AG08396 (cell line): Measurements from ENCODE around the gene LMNB1.
A peak's percentile ranks its signal among the peaks of the same experiment; 100 is the strongest.
"Not testable (repeated sequence)": the region's sequence is repeated elsewhere in the genome, so short reads cannot be mapped to it uniquely, and the experiment has no call there.

Source experiments
- DNase-seq: peaks from one replicate; pipeline ENCODE4 v3.0.0; 2012; ENCODE audit warnings: low spot score, mixed read lengths

Gene LMNB1

DNA sequence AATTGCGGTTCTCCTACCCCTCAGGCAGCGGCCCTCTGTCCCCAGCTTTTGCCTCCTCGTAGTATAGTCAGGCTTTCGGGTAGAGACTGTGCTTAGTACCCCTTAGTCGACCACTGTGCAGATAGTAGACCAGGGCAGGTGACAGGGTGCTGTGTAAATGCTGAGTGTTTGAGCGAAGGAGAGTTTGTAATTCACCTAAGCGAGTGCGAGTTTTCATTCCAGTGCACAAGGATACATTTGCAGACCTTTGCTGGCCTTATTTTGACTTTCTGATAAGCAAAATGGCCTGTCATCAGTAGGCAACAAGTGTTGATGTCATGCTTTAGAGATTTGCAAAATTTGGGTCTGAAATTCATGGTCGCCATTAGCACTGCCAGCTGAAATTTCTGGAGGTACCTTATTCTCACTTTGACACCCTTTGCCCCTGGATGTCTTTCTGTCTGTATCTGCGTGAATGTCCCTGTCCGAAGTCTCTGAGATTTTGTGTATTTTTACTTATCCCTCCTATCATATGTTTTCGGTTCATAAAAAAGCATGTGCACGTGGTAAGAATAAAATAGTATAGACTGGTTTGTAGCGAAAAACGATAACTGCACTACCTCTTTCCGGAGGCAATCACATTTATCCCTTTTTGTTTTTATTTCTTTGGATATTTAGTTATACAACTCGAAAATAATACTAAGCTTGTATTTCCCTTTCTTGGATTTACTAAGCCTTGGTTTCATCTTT lies 1.9 kb downstream of the LMNB1 start:
- DNase-seq: no peak

DNA sequence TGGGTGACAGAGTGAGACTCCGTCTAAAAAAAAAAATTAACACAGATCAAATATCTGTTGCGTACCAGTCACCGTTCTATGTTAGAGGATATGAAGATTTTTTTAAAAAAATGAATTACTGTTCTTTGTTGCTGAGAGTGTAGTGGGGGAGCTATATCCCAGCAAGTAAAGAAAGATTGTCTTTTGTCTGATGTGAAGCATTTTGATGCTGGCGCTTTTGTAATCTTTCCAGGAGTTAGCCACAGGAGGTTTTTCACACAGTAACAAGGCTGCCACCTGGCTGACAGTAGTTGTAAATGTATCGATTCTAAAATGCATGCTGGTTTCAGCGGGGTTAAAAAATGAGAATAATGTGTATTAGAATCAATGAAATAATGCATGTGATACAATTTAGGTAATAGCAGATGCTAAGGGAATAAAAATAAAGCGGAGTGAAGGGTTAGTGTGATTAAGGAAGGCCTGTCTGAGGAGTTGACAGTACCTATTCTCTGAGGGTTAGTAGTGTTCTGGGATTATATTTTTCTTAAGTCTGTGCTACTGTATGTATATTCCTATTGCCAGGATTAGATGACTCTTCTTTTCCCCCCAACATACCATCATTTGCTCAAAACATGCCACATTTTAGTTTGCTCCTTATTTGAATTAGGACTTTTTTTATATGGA lies 3.4 kb downstream of the LMNB1 start:
- peak; percentile 69 for DNase-seq

DNA sequence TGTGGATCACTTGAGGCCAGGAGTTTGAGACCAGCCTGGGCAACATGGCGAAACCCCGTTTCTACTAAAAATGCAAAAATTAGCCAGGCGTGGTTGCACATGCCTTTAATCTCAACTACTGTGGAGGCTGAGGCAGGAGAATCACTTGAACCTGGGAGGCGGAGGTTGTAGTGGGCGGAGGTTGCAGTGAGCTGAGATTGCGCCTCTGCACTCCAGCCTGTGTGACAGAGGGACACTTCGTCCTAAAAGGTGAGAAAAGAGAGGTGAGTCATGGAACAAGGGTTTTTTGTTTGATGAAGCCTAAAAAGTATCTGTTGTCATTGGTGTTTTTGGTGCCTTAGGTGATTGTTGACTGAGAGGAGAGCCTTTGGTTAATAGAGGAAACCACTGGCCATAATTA lies 11.5 kb downstream of the LMNB1 start:
- not testable (repeated sequence) for DNase-seq

DNA sequence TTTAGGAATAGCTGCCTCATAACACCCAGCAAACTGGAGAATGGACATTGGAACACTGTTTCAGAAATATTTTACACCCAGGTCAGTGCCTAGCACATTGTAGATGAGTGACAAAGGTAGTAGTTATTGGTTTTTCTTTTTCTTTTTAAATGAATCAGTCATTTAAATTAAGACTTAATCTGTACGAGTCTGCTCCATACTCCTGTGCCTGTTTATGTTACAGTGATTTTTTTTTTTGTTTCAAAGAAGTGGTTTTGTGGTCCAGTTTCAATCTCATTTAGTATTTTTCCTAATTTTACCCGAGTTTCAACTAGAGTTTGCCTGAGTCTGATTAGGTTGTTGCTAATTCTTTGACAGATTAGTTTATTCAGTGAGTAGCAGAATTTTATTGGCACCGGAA lies 16.2 kb downstream of the LMNB1 start:
- DNase-seq: no peak

DNA sequence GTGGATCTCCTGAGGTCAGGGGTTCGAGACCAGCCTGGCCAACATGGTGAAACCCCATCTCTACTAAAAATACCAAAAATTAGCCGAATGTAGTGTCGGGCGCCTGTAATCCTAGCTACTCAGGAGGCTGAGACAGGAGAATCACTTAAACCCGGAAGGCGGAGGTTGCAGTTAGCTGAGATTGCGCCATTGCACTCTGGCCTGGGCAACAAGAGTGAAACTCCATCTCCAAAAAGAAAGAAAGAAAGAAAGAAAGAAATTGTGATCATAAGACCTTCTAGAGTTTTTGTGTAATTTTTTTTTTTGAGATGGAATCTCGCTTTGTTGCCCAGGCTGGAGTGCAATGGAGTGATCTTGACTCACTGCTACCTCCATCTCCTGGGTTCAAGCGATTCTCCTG lies 16.7 kb downstream of the LMNB1 start:
- DNase-seq: not testable (repeated sequence)

DNA sequence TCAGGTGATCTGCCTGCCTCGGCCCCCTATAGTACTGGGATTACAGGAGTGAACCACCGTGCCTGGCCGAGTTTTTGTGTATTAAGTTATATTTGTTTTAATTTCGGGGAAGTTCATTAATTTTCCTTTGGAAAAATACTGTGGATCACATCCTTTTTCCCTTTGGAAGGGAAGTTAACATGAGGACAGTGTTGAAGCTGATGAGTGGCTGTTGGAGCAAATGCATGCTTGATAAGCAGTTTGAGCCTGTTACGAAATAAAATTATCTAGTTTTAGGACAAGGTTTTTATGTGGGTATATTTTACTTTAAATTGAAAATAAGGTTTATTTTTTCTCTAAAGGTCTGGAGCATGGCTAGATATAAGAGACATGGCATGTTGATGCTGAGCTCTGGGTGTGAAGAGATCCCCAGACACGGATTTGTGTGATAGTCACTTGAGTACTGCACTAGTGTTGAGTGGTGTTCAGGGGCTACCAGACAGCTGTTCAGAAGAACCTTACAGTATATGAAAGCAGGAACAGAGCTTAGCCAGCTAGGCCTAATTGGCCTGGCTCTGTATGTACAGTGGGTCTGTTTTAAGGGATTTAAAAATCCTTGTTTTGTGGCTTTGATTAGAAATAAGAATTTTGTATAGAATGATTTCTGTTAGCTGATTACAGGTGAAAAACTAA lies 17.4 kb downstream of the LMNB1 start:
- no peak for DNase-seq

DNA sequence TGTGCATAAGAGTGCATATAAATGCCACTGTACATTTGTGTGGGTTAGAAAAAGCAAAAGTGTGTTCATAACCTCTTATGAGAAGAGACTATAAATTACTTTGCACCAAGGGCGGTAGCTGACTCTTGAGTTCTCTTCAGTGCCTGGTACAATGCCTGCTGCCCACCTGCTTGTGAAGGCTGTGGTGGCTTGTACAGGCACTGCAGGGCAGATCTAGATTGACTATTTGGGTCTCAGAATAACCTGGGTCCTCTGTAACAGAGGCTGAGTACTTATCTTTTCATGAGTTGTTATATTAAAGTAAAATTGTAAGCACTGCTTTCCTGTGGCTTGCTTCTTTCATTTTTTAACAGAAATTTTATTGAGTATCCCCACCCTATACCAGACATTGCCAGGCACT lies 22.8 kb downstream of the LMNB1 start:
- DNase-seq: no peak

DNA sequence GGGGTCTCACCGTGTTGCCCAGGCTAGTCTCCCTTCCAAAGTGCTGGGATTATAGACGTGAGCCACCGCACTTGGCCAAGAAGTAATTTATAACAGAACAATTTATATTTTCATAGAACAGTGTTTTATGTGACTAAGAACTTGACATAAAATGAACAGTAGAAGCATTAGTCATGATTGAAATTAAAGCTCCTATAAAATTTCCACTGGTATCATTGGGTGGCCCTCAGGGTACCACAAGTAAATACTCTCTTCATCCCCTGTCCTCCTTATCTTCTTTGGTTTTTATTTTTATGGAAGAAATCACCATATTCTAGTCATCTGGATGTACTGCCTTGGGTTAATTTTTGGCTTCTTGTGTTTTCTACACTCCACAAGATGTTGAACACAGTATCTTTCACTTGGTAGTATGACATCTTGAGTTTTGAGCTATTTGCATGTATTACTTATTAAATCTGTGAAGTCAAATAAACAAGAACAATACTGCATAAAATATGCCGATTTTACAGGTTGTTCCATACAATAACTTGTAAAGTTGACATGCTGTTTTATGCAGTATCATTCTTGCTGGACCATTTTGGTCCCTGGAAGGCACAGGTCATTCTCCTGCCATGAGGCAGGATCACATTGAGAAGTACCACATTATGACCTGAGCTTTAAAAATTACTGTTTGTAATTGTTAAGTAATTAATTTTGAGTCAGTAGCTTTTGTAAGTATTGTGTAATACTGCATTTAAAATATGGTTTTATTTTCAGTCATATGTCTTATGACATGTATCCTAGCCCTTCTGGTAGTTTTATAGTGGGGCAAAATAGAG lies 24.4 kb downstream of the LMNB1 start:
- no peak for DNase-seq

DNA sequence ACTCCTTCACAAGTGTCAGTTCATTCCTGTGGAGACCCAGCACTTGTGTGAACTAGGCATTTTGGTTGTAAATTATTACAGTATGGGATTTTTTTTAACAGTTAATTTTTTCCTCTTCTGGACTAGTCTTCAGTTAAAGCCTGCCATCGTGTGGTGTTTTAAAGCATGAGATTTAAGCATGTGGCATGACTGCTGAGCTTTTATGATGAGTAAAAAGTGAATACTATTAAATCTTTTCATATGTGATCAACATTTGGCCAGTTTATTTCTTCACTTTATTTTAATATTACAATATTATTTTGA lies 25.0 kb downstream of the LMNB1 start:
- DNase-seq: peak; percentile 19

DNA sequence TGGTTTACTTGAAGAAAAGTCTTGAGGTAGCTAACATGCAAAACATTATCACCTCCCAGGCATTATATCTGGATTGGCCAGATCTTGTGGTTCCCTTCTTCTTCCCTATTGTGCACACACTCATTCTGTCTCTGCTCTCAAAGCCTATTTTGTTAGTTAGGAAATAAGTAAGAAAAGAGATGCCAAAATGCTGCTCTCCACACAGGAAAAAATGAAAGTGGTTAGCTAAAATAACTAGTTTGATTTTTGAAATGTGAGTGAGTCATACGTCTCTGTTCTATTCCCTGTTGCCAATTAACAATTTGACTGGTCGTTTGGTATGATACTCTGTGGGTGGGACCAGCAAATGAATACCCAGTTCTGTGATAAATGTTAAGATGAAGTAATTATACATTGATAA lies 28.1 kb downstream of the LMNB1 start:
- DNase-seq: peak; percentile 33

DNA sequence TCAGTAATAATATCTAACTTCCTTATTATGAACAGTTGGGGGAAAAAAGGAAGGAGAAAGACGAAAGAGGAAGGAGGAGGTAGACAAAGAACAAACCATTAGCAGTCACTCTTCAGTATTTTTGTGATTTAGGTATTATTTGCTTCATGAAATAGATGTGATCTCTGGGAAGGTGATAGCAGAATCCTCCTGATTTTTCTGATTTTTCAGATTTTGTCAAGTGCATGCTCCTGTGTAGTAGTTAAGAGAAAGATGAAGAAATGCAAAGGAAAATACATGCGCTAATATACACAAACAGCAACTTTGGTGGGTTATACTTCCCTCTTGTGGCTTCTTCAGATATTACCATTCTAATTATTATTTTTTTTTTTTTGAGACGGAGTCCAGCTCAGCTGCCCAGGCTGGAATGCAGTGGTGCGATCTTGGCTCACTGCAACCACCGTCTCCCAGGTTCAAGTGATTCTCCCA lies 31.6 kb downstream of the LMNB1 start:
- DNase-seq: peak; percentile 28

DNA sequence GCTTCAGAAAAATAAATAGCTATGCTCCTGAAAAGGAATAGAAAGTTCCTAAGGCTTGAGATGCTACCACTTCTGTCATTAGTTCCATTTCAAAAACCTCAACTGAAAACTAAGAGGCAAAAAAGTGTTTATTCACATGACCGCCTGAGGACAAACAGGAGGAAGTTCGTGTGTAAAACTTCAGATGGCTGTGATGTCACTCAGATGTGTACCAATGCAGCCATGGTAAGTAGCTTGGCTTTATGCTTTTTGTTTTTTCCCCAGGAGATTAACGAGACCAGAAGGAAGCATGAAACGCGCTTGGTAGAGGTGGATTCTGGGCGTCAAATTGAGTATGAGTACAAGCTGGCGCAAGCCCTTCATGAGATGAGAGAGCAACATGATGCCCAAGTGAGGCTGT lies 33.0 kb downstream of the LMNB1 start:
- no peak for DNase-seq

DNA sequence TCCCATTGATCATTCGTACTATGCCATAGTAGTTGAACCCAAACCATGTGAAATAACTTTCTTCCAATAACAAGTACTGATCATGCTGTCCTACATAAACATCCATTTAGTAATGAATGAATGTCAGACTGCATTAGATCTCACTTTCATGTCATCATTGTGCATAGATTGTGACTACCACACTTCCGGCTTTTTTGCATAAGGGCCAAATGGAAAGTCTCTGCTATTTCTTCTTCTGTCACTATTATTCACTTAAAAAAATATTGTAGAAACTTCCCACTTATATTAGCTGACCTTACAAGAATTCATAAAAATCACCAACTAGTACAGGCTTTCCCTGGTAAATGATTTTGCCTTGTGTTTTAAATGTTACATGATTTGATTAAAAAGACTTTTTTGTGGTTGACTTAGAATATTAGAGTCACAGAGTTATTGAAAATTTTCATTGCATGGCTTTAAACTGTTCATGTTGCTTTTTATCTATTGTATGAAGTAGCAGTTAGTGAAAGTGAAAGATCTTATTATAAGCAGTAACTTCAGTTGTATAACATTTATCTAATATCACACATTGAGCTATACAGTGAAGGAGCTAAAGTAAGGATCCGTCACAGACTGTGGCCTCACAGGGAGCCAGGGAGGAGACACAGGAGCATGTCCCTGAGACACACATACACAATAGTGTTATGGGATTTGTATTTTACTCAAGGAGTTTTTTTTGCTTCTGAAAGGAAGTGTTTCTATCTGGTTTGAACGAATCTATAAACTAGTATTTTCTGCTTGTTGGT lies 33.9 kb downstream of the LMNB1 start:
- DNase-seq: no peak

DNA sequence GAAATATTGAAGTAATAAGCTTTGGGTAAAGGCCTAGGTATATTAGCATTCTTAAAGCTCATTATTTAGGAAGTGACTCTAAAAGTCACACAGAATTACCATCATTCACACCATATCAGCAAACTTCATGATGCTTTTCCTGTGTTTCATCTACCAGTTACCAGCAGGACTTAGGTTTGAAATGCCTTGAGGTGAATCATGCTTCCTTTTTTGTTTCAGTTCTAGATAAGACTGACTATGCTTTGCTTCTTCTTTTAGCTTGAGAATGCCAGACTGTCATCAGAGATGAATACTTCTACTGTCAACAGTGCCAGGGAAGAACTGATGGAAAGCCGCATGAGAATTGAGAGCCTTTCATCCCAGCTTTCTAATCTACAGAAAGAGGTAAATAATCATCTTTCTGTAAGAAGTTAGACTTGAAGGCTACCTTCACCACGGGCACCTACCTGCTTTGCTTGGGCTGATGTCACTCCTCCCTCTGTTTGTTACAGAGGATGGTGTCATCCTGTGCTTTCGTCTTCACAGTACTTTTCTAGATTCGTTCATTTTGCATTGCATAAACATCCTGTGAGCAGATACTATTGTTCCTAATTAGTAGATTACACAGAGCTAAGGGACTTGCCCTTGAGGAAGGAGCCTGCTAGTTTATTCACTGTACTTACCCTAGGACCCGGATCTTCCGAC lies 34.7 kb downstream of the LMNB1 start:
- peak; percentile 8 for DNase-seq

DNA sequence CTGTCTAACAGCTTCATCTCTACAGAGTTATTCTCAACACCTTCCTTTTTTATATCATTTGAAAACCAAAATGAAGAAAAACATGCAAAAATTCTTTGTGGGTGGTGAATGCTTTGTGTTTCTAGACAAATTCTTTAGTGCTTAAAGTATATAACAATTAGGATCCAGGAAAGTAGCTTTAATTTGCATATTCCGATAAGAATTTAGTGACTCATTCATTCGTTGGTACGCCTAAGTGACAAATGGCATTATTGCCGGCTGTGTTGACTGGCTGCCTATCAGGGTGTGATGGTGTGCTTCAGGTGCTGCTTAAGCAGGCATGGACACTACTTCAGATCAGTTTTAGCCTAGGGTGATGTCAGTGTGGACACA lies 35.2 kb downstream of the LMNB1 start:
- DNase-seq: no peak

DNA sequence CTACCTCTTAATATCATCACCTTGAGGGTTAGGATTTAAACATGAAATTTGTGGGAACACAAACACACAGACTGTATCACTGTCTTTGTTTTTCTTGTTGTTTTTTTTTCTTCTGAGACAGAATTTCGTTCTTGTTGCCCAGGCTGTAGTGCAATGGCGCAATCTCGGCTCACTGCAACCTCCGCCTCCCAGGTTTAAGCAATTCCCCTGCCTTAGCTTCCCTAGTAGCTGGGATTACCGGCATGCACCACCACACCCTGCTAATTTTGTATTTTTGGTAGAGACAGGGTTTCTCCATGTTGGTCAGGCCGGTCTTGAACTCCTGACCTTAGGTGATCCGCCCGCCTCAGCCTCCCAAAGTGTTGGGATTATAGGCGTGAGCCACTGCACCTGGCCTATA lies 36.9 kb downstream of the LMNB1 start:
- not testable (repeated sequence) for DNase-seq

DNA sequence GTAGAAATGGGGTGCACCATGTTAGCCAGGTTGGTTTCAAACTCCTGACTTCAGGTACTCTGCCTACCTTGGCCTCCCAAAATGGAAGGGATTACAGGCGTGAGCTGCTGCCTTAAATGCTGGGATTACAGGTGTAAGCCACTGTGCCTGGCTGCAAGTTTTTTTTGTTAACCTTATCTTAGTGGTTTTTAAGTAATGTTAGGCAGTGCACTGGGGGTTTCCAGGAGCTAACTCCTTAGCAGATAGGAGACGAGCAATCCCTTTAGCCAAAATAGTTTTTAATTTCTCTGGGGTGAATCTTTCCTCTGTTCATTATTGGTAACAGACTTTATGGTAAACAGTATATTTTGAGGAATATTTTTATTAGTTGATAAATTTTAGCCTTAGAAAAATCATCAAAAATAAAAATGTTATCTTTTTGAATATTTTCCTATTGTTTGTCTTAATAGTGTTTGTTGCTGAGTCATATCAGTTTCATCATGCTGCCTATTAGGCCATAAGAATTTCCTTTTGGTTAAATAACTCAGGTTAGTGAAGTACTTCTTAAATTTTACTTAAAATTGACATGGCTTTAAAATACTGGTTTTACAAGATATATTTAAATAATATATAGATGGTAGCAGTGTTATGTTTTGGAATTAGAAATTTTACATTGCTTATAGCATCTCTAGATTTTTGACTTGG lies 37.9 kb downstream of the LMNB1 start:
- no peak for DNase-seq

DNA sequence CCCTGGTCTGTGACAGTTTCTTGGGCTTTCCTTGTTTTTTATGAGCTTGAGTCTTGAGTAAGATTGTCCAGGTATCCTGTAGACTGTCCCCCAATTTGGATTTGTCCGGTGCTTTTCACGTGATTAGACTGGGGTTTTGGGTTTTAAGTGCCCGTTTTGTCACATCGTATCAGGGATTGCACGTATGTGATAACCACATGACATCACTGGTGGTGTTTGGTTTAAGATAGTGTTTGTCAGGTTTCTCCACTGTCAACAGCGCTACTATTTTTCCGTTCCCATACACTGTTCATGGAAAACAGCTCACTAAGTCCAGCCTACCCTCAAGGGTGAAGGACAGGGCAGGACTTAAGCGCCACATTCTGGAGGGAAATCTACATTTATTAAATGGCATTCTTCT lies 39.7 kb downstream of the LMNB1 start:
- no peak for DNase-seq

DNA sequence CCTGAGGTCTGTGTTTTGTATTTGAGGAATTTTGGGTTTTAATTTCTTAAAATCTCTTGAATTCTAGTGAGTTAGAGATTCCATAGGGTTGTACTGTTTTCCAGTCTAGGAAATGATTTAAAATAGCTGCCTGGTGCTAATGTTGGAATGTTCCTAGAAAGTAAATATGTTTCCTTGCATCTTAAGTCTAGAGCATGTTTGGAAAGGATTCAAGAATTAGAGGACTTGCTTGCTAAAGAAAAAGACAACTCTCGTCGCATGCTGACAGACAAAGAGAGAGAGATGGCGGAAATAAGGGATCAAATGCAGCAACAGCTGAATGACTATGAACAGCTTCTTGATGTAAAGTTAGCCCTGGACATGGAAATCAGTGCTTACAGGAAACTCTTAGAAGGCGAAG lies 41.8 kb downstream of the LMNB1 start:
- DNase-seq: no peak

DNA sequence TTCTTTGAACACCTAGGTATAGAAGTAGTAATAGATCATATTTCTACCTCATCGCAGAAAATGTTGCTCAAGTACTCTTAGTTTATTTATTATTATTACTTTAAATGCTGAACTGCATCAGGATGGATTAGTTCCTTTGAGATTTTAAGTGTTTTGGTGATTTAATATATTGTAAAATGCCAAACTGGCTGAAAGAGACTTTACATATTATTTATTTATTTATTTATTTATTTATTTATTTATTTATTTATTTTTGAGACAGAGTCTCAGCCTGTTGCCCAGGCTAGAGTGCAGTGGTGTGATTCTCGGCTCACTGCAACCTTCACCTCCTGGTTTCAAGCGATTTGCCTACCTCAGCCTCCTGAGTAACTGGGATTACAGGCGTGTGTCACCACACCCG lies 42.3 kb downstream of the LMNB1 start:
- DNase-seq: no peak
